NCI-H82 treated with DMSO at 0.1 percent for 48 hours (cell line): ENCODE data around the gene SMIM24.
"Not testable (repeated sequence)": the region's sequence is repeated elsewhere in the genome, so short reads cannot be mapped to it uniquely, and the experiment has no call there.

Experiments used
- DNase-seq: peaks from one replicate; lab custom pipeline; 2025; ENCODE audit not compliant: unreplicated experiment; lab: John Stamatoyannopoulos, UW

SMIM24 gene

GRCh38 chr19:3457528-3458228 is 22.6 kb downstream of the SMIM24 start:
- no peak for DNase-seq

DNA sequence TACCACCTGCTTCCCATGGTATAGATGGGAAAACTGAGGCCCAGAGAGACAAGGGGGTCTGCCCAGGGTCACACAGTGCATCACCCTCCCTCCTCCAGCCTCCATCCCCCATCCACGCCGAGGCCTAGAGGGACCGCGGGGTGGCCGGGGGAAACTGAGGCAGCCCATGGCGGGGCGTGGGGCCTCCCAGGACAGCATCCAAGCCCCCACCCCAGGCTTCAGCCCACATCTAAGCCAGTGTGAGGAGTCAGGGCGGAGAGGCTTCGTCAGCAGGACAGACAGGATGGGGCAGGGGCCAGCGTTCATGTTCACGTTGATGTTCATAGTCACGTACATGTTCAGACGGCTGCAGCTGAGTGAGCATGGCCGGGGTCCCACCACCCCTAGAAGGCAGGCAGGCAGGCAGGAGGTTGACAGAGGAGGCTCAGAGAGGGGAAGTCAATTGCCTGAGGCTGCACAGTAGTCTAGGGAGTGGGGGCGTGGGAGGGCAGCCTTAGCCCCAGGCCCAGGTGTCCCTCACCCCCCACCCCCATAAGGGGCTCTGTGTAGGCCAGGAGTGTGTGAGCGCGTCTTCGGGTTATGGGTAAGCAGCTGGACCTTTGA is 23.3 kb downstream of the SMIM24 start:
- DNase-seq, result no peak

- DNase-seq, result no peak
Measured at GRCh38 chr19:3455960-3456601, 24.2 kb downstream of the SMIM24 start.

DNA sequence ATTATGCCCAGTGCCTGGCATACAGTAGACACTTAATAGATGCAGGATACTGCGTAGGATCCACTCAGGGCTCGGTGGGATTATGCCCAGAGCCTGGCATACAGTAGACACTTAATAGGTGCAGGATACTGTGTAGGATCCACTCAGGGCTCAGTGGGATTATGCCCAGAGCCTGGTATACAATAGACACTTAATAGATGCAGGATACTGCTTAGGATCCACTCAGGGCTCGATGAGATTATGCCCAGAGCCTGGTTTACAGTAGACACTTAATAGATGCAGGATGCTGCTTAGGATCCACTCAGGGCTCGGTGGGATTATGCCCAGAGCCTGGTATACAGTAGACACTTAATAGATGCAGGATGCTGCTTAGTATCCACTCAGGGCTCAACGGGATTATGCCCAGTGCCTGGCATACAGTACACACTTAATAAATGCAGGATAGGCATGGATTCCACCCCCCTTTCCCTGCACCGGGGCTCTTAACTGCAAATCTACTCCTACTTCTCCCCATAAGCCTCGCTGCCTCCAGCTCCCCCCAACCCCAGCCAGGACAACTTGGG is 24.9 kb downstream of the SMIM24 start:
- DNase-seq, result no peak

DNA sequence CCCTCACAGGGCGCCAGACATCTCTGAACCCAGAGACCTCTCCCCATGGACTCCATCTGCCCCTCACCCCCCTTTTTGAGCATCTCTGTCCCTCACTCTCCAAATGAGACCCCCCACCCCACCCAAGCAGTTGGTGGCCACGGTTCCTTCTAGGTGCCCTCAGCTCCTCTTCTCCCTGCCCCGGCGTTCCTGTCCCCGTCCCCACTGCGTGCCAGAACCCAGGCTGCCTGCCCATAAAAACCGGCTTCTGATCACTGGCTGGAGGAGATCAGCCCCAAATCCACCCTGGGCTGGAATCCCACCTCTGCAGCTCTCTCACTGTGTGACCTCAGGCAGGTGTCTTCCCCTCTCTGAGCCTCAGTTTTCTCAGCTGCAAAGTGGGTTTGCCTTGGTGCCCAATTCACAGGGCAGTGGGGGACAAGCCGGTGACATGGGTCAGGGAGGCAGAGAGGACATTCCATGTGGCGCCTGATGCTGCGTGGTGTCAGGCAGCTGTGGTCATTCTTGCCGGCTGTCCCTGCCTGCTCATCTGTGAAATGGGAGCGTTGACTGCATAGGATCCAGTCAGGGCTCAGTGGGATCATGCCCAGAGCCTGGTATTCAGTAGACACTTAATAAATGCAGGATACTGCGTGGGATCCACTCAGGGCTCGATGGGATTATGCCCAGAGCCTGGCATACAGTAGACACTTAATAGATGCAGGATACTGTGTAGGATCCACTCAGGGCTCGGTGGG is 25.5 kb downstream of the SMIM24 start:
- DNase-seq, result no peak

DNA sequence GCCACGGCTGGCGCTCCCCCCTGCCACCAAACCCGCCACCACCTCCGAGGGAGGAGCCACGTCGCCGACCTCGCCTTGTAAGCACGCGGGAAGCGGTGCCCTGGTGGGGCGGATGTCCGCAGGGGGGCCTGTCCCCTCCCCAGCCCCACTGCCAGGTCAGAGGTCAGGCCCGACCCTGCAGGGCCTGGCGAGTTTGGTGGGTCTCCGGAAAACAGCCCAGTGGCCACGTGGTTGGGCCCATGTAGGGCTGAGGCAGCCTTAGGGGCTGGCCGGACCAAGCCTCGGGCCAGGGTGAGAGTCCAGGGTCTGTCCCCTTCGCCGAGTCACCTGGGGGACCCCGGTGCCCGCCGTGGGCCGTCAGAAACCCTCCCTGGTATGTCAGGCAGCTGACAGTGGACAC is 26.5 kb downstream of the SMIM24 start:
- no peak for DNase-seq

DNA sequence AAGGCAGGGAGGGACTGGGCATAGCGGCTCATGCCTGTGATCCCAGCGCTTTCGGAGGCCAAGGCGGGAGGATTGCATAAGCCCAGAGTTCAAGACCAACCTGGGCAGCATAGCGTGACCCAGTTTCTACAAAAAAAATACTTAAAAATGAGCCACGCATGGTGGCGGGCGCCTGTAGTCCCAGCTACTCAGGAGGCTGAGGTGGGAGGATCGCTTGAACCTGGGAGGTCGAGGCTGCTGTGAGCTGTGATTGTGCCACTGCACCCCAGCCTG is 27.4 kb downstream of the SMIM24 start:
- not testable (repeated sequence) for DNase-seq

DNA sequence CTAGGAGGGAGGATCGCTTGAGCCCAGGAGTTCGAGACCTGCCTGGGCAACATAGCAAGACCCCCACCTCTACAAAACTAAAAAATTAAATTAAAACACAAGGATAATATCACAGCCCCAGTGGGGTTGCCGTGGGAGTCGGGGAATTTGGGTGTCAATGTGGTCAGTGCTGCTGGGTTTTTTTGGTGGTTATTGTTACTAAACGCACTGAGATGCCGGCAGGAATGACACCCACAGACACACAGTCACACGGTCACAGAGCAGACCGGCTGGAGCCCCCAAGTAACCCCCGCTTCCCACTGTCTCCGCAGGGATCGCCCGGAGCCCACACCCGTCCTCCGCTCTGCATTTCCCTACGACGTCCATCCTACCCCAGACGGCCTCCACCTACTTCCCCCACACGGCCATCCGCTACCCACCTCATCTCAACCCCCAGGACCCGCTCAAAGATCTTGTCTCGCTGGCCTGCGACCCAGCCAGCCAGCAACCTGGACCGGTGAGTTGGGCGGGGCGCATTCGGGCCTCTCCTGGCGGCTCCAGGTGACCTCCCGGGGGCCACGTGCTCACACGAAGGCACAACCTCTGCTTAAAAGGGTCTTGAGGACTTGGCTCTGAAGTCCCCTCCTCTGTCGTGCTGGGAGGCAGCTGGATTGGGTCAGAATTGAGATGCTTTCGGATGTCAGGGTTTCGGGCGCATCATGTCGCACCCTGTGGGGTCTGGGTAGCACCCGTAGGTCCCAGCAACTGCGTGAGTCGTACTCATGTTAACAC is 28.0 kb downstream of the SMIM24 start:
- no peak for DNase-seq

GRCh38 chr19:3451451-3451866 is 28.9 kb downstream of the SMIM24 start:
- no peak for DNase-seq

- no peak for DNase-seq
Measured at GRCh38 chr19:3450796-3451411, 29.4 kb downstream of the SMIM24 start.

GRCh38 chr19:3448616-3449334 is 31.6 kb downstream of the SMIM24 start:
- DNase-seq, result no peak

GRCh38 chr19:3446657-3447056 is 33.7 kb downstream of the SMIM24 start:
- DNase-seq, result not testable (repeated sequence)

DNA sequence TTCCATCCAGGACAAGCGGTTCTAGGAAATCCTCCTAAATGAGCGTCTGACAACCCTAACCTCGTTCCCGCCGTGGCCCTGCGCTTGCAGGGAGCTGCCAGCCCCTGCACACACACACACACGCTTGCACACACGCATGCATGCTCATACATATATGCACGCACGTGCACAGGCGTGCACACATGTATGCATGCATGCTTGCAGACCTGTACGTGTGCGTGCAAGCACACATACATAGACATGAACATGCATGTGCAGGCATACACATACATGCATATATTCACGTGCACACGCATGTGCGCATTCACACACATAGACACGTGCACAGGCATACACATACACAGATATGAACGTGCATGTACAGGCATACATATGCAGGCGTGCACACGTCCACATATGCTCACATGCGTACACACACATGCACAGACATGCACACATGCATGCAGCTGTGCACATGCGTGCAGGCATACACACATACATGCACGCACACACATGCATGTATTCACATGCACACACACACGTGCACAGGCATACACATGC is 35.6 kb downstream of the SMIM24 start:
- no peak for DNase-seq

DNA sequence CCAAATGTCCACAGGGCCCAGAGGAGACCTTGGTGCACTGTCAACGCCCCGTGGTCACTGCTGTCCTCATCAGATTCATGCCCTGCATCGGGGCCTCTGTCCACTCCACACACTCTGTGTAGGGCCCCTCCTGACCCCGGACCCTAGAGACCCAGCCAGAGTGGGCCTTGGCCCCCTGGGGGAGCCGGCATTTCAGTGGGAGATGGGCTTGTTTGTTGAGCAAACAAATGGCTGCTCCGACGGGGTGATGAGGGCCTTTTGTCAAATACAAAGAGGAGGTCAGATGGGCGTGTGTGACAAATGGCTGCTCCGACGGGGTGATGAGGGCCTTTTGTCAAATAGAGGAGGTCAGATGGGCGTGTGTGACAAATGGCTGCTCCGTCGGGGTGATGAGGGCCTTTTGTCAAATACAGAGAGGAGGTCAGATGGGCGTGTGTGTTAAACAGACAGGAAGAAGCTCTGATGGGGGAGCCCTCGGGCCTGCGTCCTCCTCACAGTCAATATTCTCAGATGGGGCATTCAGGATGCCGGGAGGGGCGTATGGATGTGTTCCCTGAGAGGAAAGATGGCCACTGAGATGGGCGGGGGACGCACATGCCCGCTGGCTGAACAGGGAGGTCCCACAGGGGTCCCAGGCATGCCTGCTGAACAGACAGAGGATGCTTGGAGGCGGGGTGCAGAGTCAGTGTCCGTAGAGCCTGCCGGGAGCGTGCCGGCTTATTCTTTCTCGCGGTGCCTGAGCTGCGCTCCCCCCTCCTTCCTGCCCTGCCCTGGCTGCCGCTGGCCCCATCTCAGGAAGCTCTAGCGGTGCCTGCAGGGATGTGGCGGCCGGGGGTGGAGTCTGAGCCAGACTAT is 36.3 kb downstream of the SMIM24 start:
- no peak for DNase-seq

DNA sequence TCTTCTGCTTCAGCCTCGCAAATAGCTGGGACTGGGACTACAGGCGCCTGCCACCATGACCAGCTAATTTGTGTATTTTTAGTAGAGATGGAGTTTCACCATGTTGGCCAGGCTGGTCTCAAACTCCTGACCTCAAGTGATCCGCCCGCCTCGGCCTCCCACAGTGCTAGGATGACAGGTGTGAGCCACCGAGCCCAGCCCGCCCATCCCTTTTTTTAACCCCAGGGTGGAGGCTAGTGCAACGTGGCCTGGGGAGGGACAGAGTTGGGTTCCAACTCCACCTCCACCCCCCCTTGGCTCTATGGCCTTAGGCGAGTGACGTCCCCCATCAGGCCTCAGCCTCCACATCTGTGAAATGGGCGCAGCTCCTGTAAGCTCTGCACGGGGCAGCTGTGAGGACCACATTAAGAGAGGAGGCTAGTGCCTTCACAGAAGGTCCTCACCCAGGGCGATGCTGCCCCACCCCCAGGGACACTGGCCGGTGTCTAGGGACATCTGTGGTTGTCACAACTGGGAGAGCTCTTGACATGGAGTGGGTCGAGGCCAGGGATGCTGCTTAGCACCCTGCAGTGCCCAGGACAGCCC is 37.7 kb downstream of the SMIM24 start:
- no peak for DNase-seq

GRCh38 chr19:3441986-3442329 is 38.4 kb downstream of the SMIM24 start:
- no peak for DNase-seq

DNA sequence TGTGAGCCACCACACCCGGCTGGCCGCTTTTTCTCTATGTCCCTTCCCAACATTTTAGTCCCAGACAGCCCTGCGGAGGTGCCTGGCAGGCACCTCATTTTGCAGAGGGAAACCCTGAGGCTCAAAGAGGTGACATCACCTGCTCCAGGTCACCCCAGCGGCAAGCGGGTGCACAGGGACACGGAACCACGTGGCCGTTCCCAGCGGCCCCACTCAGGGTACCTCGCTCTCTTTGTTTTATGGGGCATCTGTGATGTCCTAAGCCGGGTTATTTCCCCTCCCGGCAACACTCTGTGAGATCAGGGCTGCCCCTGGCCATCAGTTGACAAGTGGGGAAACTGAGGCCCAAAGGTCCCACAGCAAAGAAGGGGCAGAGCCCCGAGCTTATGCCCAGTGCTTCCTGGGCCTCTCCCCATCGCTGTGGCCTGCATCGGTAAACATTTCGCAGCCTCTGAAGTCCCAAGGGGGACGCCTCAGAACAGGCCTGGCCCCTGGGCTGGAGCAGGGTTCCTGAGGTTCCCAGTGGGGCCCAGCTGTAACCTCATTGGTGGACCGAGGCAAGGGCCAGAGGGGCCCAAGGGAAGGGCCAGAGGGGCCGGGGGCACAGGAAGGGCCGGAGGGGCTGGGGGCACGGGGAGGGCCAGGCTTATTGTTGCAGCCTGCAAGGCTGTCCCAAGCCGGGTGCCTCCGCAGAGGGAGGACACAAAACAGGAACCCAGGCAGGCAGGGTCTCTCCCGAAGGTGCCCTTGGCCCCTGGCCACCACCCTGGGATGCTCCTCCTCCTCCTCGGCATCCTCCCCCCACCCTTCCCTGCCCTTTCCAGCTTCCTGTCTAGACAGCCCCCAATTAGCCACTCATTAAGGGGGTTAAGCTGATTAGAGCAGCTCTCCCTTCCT is 39.0 kb downstream of the SMIM24 start:
- DNase-seq, result peak; percentile 58
